HepG2 (cell line): Measurements from ENCODE around the gene FAM124A. TPM values are rescaled to one million over a fixed set of nuclear protein-coding genes. Genes with fewer than 3 reads are reported as not detected.

Experiments
- ATAC-seq: fragments of 200-7000 bp; cut with Tn5 transposase; 3 replicates; pipeline ENCODE4 v1.9.1; 2020; ENCODE audit warnings: mild to moderate bottlenecking, moderate library complexity
- BruUV-seq: library from RNA; stranded (reverse); fragments of 400-500 nt; replicated peaks from 2 replicates; lab custom pipeline; 2021; lab: Mats Ljungman, UMichigan
- CTCF ChIA-PET: fragments of 300-600 bp; formaldehyde crosslinking; extraction: SDS; loops from one replicate; lab custom pipeline; 2021; ENCODE audit warnings: low total read pairs, inconsistent platforms, low intra/inter-chr PET ratio; lab: Yijun Ruan, JAX
- POLR2A ChIA-PET: fragments of 350-600 bp; sonication (Branson Sonifier 250); formaldehyde crosslinking; loops from one replicate; lab custom pipeline; 2020; ENCODE audit warnings: antibody characterized with exemption, inconsistent platforms; lab: Yijun Ruan, JAX
- DNase-seq: peaks from one replicate; pipeline ENCODE4 v3.0.0-alpha.2; 2015; ENCODE audit warnings: low spot score
- FAIRE-seq: peaks from 3 replicates; lab custom pipeline; 2011; peaks lifted over from hg19 to GRCh38; lab: Jason Lieb, UNC
- H2AFZ ChIP-seq: one replicate; pipeline ENCODE4 v1.6.1; 2011; ENCODE audit warnings: low read length, inconsistent platforms
- H3K27ac ChIP-seq: fragments of 300-600 bp; 3 replicates; pipeline ENCODE4 v1.8.0; 2011; ENCODE audit warnings: mixed run types, mild to moderate bottlenecking, mixed read lengths, low read length, inconsistent platforms; ENCODE audit not compliant: insufficient read depth; ENCODE audit errors: extremely low read length
- H3K27me3 ChIP-seq, 2 experiments: fragments of 200-600 bp in 1 of 2; 2 replicates in 1 of 2; 3 replicates in 1 of 2; pipeline versions ENCODE4 v1.6.0 to v1.8.0; 2011; ENCODE audit warnings: low read length in 2 of 2, mild to moderate bottlenecking in 2 of 2, moderate library complexity in 2 of 2, inconsistent platforms in 1 of 2; ENCODE audit not compliant: insufficient read depth in 2 of 2, control insufficient read depth in 1 of 2
- H3K36me3 ChIP-seq, 2 experiments: fragments of 200-600 bp in 1 of 2; replicated peaks in 1 of 2; 2 replicates in 1 of 2; 3 replicates in 1 of 2; pipeline versions ENCODE4 v1.5.1 to v1.8.0; 2011; ENCODE audit warnings: low read length in 2 of 2, inconsistent platforms in 1 of 2; ENCODE audit not compliant: insufficient read depth in 2 of 2, control insufficient read depth in 1 of 2
- H3K4me1 ChIP-seq: 2 replicates; pipeline ENCODE4 v1.5.1; 2012; ENCODE audit warnings: low read length, inconsistent platforms; ENCODE audit not compliant: insufficient read depth
- H3K4me2 ChIP-seq: 2 replicates; pipeline ENCODE4 v1.6.0; 2011; ENCODE audit warnings: low read depth, low read length, inconsistent platforms
- H3K4me3 ChIP-seq, 3 experiments: fragments of 200-600 bp in 1 of 3; sonication (generic), shearing (Covaris generic) in 1 of 3; replicated peaks in 1 of 3; 2 replicates each; pipeline ENCODE4 v1.5.1; 2011 to 2016; ENCODE audit warnings: low read length in 3 of 3, inconsistent platforms in 2 of 3, low read depth in 2 of 3, mild to moderate bottlenecking in 2 of 3, control low read depth in 1 of 3, mixed read lengths in 1 of 3; ENCODE audit not compliant: insufficient read depth in 1 of 3
- H3K79me2 ChIP-seq: one replicate; pipeline ENCODE4 v1.6.1; 2011; ENCODE audit warnings: low read length, inconsistent platforms; ENCODE audit not compliant: insufficient read depth
- H3K9ac ChIP-seq: 2 replicates; pipeline ENCODE4 v1.6.0; 2011; ENCODE audit warnings: mild to moderate bottlenecking, low read depth, low read length, inconsistent platforms; ENCODE audit not compliant: insufficient read depth
- H3K9me3 ChIP-seq: 2 replicates; pipeline ENCODE4 v1.5.1; 2012; ENCODE audit warnings: mild to moderate bottlenecking, low read length
- H4K20me1 ChIP-seq: 2 replicates; pipeline ENCODE4 v1.6.0; 2011; ENCODE audit warnings: inconsistent platforms, mild to moderate bottlenecking, low read length, moderate library complexity; ENCODE audit not compliant: insufficient read depth
- DNMT1 ChIP-seq: sonication (generic); formaldehyde crosslinking; IDR thresholded peaks from 2 replicates; pipeline ENCODE4 v1.5.1; 2020; ENCODE audit warnings: mild to moderate bottlenecking, missing genetic modification reagents
- IRF2 ChIP-seq: IDR thresholded peaks from 2 replicates; pipeline ENCODE4 v1.6.1; 2018; ENCODE audit warnings: missing genetic modification reagents, missing compliant biosample characterization
- KDM2A ChIP-seq: sonication (generic); formaldehyde crosslinking; IDR thresholded peaks from 2 replicates; pipeline ENCODE4 v1.4.0; 2020; ENCODE audit warnings: low read depth, missing genetic modification reagents, borderline replicate concordance
- PHF8 ChIP-seq: sonication (generic); formaldehyde crosslinking; IDR thresholded peaks from 2 replicates; pipeline ENCODE4 v1.5.0; 2020; ENCODE audit warnings: missing genetic modification reagents
- SOX13 ChIP-seq, 3 experiments: fragments of 450-650 bp in 1 of 3; sonication (generic) in 1 of 3; formaldehyde crosslinking in 1 of 3; IDR thresholded peaks in 2 of 3; conservative IDR thresholded peaks in 1 of 3; 2 replicates each; pipeline versions ENCODE4 v1.5.0 to v1.6.1; 2016 to 2020; ENCODE audit warnings: antibody characterized with exemption in 1 of 3, mild to moderate bottlenecking in 1 of 3, missing compliant biosample characterization in 1 of 3, missing genetic modification reagents in 1 of 3, moderate library complexity in 1 of 3
- ZNF3 ChIP-seq: IDR thresholded peaks from 2 replicates; pipeline ENCODE4 v1.7.0; 2017; ENCODE audit warnings: inconsistent platforms
- ZNF30 ChIP-seq: sonication (generic); formaldehyde crosslinking; IDR thresholded peaks from 2 replicates; pipeline ENCODE4 v1.5.0; 2020; ENCODE audit warnings: mild to moderate bottlenecking, missing genetic modification reagents
- ZNF577 ChIP-seq: sonication (generic); formaldehyde crosslinking; IDR thresholded peaks from 2 replicates; pipeline ENCODE4 v1.4.0; 2020; ENCODE audit warnings: mild to moderate bottlenecking, low read depth, missing genetic modification reagents, borderline replicate concordance
- ZNF674 ChIP-seq: sonication (generic); formaldehyde crosslinking; IDR thresholded peaks from 2 replicates; pipeline ENCODE4 v1.5.0; 2020; ENCODE audit warnings: low read depth, mild to moderate bottlenecking, missing genetic modification reagents
- ZNF850 ChIP-seq: sonication (generic); formaldehyde crosslinking; conservative IDR thresholded peaks from 2 replicates; pipeline ENCODE4 v1.9.0; 2021; ENCODE audit warnings: mild to moderate bottlenecking, missing genetic modification reagents
- WGBS: methylation state at CpG from one replicate; pipeline ENCODE4 v1.1.6; 2017; ENCODE audit warnings: low lambda C conversion rate; 5-methylcytosine and 5-hydroxymethylcytosine counted together
- in situ Hi-C: cut with HindIII; loops from 2 replicates; pipeline ENCODE4 v1.10.0; 2017; ENCODE audit warnings: low pct_unique_long_range_greater_than_20kb; ENCODE audit not compliant: extremely low pct_ligation_motif_present
- intact Hi-C: fragments of 100-400 bp; cut with micrococcal nuclease; formaldehyde crosslinking; loops from one replicate; pipeline ENCODE4 v1.10.0; 2022; ENCODE audit not compliant: unreplicated experiment
- polyA plus RNA-seq, 8 experiments: library from polyadenylated mRNA; depleted of rRNA in 3 of 8; stranded (reverse) in 7 of 8; unstranded in 1 of 8; fragments of >200 nt; fragmentation: Illumina TruSeq in 4 of 8; extraction: Trizol in 4 of 8; gene quantifications; 2 replicates each; pipeline versions ENCODE4 v1.2.1 to v1.2.3, GENCODE V29; 2011 to 2016; ENCODE audit warnings: low read depth in 4 of 8, missing spikeins in 1 of 8, mixed read lengths in 1 of 8; ENCODE audit not compliant: insufficient read depth in 1 of 8
- total RNA-seq, 5 experiments: library from RNA; depleted of rRNA; stranded (reverse); fragments of >200 nt; fragmentation: Illumina TruSeq; extraction: Trizol; gene quantifications; 2 replicates each; pipeline ENCODE4 v1.2.3, GENCODE V29; 2016; ENCODE audit warnings: low read depth in 1 of 5
- TF ChIP-seq, protein P1 (sequence below): sonication (generic); formaldehyde crosslinking; IDR thresholded peaks from 2 replicates; pipeline ENCODE4; 2020; ENCODE audit warnings: missing genetic modification reagents, mild to moderate bottlenecking, borderline replicate concordance
- TF ChIP-seq, protein P2 (sequence below): sonication (generic); formaldehyde crosslinking; IDR thresholded peaks from 2 replicates; pipeline ENCODE4 v1.4.0; 2020; ENCODE audit warnings: missing genetic modification reagents
- TF ChIP-seq, protein P3 (sequence below): sonication (generic); formaldehyde crosslinking; IDR thresholded peaks from 2 replicates; pipeline ENCODE4 v1.8.0; 2022; ENCODE audit warnings: missing genetic modification reagents, low read depth, mild to moderate bottlenecking, borderline replicate concordance
- TF ChIP-seq, protein P4 (sequence below): sonication (generic); formaldehyde crosslinking; IDR thresholded peaks from 2 replicates; pipeline ENCODE4 v1.5.0; 2020; ENCODE audit warnings: missing genetic modification reagents, mild to moderate bottlenecking, borderline replicate concordance
- TF ChIP-seq, protein P5 (sequence below): IDR thresholded peaks from 2 replicates; pipeline ENCODE4 v1.6.1; 2016; ENCODE audit warnings: control low read depth

Gene FAM124A
- total and polyA plus RNA-seq, 2 of the 13 experiments (the other 11 are each of a cell fraction or from before 2014, with no cell fraction given), result not detected

DNA sequence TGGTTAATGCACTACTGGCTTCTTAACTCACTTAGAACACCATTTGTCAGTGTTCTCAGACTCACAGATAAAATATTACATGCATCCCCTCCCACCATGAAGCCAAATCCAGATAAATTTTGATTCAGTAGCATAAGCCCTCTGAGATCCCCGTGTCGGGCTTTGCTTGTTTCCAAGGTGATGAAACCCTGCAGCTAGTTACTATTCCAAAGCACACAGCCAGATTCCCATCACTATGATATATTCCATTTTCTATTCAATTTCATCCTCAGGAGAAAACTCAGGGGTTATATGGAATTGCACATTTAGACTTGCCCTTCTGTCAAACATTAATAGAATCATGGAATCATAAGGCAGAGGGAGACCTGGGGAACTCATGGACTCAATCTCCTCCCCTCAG is 9.4 kb upstream of the FAM124A start:
- no peak overlapping the region for H3K9ac ChIP-seq
- 3% methylated on average over 2 of the region's 2 CpGs for WGBS
- H3K36me3 ChIP-seq, result no peaks in the 10 kb centered on the region
- no peaks in the 10 kb centered on the region for H3K4me1 ChIP-seq
- H3K9me3 ChIP-seq, result no peaks in the 10 kb centered on the region
- POLR2A ChIA-PET, result no interaction called here
- peaks cover 3 to 56% of the 10 kb centered on the region in 2 experiments; a peak in 3 of 5 replicates for H3K27me3 ChIP-seq
- intact Hi-C loops, result no loop called here
- FAIRE-seq (no peak), DNase-seq (no peak), ATAC-seq (no peak)
- no peaks in the 10 kb centered on the region for H3K79me2 ChIP-seq
- BruUV-seq, result no TSS peak
- no peak overlapping the region for H3K4me3 ChIP-seq
- no peak overlapping the region for H2AFZ ChIP-seq
- in situ Hi-C loops, result no loop called here
- no peak overlapping the region for H3K4me2 ChIP-seq
- H4K20me1 ChIP-seq, result no peaks in the 10 kb centered on the region
- no peak overlapping the region for H3K27ac ChIP-seq
- CTCF ChIA-PET, result no interaction called here
- TF ChIP-seq, protein P1, sequence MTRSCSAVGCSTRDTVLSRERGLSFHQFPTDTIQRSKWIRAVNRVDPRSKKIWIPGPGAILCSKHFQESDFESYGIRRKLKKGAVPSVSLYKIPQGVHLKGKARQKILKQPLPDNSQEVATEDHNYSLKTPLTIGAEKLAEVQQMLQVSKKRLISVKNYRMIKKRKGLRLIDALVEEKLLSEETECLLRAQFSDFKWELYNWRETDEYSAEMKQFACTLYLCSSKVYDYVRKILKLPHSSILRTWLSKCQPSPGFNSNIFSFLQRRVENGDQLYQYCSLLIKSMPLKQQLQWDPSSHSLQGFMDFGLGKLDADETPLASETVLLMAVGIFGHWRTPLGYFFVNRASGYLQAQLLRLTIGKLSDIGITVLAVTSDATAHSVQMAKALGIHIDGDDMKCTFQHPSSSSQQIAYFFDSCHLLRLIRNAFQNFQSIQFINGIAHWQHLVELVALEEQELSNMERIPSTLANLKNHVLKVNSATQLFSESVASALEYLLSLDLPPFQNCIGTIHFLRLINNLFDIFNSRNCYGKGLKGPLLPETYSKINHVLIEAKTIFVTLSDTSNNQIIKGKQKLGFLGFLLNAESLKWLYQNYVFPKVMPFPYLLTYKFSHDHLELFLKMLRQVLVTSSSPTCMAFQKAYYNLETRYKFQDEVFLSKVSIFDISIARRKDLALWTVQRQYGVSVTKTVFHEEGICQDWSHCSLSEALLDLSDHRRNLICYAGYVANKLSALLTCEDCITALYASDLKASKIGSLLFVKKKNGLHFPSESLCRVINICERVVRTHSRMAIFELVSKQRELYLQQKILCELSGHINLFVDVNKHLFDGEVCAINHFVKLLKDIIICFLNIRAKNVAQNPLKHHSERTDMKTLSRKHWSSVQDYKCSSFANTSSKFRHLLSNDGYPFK (CRISPR knock-in tag), result no peak
- TF ChIP-seq KDM2A (no peak), DNMT1 (CRISPR knock-in tag) (no peak), PHF8 (CRISPR knock-in tag) (no peak), ZNF30 (CRISPR knock-in tag) (no peak), ZNF577 (CRISPR knock-in tag) (no peak), ZNF674 (CRISPR knock-in tag) (no peak), ZNF3 (CRISPR knock-in tag) (no peak), IRF2 (CRISPR knock-in tag) (no peak), ZNF850 (CRISPR knock-in tag) (no peak), SOX13 (IDR thresholded peaks at IDR 0.05) (no peak), SOX13 (CRISPR knock-in tag; conservative IDR thresholded peaks at IDR 0.05 in 1 of 2, IDR thresholded peaks at IDR 0.05 in 1 of 2) (no peak)
- TF ChIP-seq, protein P2, sequence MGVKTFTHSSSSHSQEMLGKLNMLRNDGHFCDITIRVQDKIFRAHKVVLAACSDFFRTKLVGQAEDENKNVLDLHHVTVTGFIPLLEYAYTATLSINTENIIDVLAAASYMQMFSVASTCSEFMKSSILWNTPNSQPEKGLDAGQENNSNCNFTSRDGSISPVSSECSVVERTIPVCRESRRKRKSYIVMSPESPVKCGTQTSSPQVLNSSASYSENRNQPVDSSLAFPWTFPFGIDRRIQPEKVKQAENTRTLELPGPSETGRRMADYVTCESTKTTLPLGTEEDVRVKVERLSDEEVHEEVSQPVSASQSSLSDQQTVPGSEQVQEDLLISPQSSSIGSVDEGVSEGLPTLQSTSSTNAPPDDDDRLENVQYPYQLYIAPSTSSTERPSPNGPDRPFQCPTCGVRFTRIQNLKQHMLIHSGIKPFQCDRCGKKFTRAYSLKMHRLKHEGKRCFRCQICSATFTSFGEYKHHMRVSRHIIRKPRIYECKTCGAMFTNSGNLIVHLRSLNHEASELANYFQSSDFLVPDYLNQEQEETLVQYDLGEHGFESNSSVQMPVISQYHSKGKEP (CRISPR knock-in tag), result no peak
- TF ChIP-seq, protein P3, sequence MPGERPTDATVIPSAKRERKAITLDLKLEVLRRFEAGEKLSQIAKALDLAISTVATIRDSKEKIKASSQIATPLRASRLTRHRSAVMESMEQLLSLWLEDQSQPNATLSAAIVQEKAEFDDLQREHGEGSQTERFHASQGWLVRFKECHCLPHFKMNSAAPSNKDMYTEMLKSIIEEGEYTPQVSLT (CRISPR knock-in tag), result no peak
- TF ChIP-seq, protein P4, sequence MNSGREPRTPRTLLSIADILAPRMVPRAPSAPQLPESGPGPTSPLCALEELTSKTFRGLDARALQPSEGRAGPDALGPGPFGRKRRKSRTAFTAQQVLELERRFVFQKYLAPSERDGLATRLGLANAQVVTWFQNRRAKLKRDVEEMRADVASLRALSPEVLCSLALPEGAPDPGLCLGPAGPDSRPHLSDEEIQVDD (CRISPR knock-in tag), result no peak
- TF ChIP-seq, protein P5, sequence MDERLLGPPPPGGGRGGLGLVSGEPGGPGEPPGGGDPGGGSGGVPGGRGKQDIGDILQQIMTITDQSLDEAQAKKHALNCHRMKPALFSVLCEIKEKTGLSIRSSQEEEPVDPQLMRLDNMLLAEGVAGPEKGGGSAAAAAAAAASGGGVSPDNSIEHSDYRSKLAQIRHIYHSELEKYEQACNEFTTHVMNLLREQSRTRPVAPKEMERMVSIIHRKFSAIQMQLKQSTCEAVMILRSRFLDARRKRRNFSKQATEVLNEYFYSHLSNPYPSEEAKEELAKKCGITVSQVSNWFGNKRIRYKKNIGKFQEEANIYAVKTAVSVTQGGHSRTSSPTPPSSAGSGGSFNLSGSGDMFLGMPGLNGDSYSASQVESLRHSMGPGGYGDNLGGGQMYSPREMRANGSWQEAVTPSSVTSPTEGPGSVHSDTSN (CRISPR knock-in tag), result no peak
